ENCODE measurements around the gene MOB1A. TPM values are rescaled to one million over a fixed set of nuclear protein-coding genes. Genes with fewer than 3 reads are reported as not detected.

Gene MOB1A
- total RNA-seq, 4 donors from 2014 or later: 115 to 185 (median 133) TPM

DNA sequence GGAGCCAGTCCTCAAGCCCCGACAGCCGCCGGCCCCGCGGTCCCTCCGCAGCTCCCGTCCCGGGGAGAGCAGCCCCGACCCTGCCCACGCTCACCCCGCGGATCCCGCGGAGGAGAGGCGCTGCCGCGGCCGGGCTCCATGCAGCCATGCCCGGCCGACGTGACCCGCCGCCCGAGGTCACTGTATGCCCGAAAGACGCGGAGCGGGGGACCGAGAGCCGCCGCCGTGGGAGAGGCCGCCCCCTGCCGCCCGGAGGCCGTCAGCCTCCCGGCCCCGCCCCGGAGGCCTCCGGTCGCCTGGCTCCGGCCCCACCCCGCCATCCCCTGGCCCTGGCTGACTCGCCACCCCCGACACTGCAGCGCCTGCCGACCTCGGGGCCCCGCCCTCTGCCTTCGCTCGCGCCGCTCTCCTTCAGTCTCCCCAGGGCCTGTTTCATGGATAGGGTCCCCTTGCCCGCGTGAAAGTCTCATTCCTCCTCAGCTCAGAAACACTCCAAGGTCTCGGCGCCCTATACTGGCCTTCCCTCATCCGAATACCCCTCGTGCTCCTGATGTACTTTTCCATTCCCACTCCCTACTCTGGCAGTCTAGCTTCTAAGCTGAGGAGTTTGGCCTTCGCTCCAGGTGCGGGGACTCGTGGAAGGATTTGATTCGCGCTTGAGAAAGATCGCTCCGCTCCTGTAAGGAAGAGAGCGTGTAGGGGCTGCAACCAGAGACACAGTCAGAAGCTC lies 30.8 kb downstream of the MOB1A start, which contains the start of gene BOLA3:
TSS of gene BOLA3 (minus strand) at position 186 of the 730 bp plus-strand sequence. CDS start at position 148, 38 bp downstream.
- Histone ChIP-seq H3K27ac (peak within 1 kb of the TSS; percentile 30 to 83 (median 77)), H3K4me3 (peak within 1 kb of the TSS; percentile 52 to 89), H3K9me3 (no peaks in the 10 kb centered on the region), H3K36me3 (peaks cover 0 to 41% of the 10 kb centered on the region in 2 donors), H3K4me1 (peaks cover 0 to 37% (median 16%) of the 10 kb centered on the region in 3 donors), H3K27me3 (no peaks in the 10 kb centered on the region)
- TF ChIP-seq EP300 (IDR thresholded peaks at IDR 0.05) (no peak), POLR2A (IDR thresholded peaks at IDR 0.05) (peak; percentile 33 to 50), POLR2AphosphoS5 (IDR thresholded peaks at IDR 0.05) (peak; percentile 36)
- TF ChIP-seq, protein P1, sequence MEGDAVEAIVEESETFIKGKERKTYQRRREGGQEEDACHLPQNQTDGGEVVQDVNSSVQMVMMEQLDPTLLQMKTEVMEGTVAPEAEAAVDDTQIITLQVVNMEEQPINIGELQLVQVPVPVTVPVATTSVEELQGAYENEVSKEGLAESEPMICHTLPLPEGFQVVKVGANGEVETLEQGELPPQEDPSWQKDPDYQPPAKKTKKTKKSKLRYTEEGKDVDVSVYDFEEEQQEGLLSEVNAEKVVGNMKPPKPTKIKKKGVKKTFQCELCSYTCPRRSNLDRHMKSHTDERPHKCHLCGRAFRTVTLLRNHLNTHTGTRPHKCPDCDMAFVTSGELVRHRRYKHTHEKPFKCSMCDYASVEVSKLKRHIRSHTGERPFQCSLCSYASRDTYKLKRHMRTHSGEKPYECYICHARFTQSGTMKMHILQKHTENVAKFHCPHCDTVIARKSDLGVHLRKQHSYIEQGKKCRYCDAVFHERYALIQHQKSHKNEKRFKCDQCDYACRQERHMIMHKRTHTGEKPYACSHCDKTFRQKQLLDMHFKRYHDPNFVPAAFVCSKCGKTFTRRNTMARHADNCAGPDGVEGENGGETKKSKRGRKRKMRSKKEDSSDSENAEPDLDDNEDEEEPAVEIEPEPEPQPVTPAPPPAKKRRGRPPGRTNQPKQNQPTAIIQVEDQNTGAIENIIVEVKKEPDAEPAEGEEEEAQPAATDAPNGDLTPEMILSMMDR (IDR thresholded peaks at IDR 0.05): peak in 3 of 4 experiments; percentile 48 to 92 (median 52)
- peak; percentile 98 for ATAC-seq
- 0% methylated on average over 8 to 10 of the region's 67 CpGs for WGBS, 2 donors (ENCODE audit: low coverage in 1 of 2)

DNA sequence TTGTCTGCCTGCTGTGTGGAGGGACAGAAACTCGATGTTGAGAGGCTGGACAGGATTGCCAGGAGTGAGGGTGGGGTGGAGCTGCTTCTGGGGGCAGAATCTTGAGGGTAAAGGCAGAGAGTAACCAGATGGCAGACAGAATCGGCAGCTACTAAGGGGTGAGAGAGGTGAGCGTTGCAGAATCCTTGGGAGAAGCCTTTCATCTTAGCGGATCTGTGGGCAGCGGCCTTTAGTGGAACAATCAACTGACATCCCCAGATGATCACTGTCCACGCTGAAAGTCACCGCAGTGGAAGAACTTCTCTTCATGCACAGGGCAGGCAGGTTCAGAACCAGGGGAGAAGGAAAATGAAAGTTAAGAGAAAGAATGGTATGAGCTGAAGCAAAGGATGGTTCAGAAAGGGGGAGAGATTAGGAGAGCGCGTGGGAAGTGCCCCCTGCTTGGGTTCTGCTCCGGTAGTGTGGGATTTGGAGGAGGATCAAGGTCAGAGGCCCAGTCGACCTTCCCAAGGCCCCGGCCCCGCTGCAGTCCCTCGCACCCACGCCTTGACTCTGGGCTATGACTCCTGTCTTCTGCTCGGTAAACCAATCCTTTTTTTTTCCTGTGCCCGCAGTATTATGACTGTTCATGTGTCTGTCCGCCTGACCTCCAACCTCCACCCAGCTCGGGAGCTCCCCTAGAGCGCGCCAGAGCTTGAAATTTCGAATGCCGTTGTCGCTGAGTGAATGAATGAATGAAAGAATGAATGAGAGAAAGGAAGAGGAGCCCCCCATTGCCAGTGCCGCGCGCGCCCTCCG lies 31.6 kb downstream of the MOB1A start:
- TF ChIP-seq POLR2AphosphoS5 (IDR thresholded peaks at IDR 0.05) (no peak), POLR2A (IDR thresholded peaks at IDR 0.05) (no peak), EP300 (IDR thresholded peaks at IDR 0.05) (no peak)
- TF ChIP-seq, protein P1 (IDR thresholded peaks at IDR 0.05): no peak
- peak overlapping the region; percentile 52 to 89 for H3K4me3 ChIP-seq
- H3K27ac ChIP-seq: peak overlapping the region in 3 of 4 donors; percentile 73 to 83 (median 81)
- no peaks in the 10 kb centered on the region for H3K9me3 ChIP-seq
- peaks cover 0 to 41% of the 10 kb centered on the region in 2 donors for H3K36me3 ChIP-seq
- peaks cover 0 to 37% (median 16%) of the 10 kb centered on the region in 3 donors for H3K4me1 ChIP-seq
- WGBS, 2 donors (ENCODE audit: low coverage in 1 of 2): 6 to 8% methylated on average over 17 to 18 of the region's 29 CpGs
- ATAC-seq: peak; percentile 9
- H3K27me3 ChIP-seq: no peaks in the 10 kb centered on the region

DNA sequence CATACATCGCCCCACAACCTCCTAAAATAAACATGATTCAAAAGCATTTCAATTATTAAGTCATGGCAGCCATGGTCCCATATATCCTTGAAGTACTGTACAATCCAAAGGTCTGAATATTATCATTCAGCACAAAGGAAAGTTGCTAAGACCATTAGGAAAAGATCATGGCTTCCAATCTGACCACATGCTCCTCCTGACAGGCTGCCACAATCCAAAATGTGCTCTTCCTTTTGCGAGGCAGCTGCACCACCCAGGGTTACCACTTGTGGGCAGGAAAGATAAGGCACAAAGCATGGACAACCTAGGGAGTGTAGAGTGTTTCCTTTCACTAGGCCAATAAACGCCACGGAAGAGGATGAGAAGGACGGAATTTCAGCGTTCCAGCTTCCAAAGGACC lies 36.3 kb downstream of the MOB1A start:
- Histone ChIP-seq H3K36me3 (peaks cover 0 to 55% of the 10 kb centered on the region in 2 donors), H3K4me1 (peaks cover 0 to 19% (median 12%) of the 10 kb centered on the region in 3 donors), H3K9me3 (no peaks in the 10 kb centered on the region), H3K4me3 (no peak overlapping the region), H3K27me3 (no peaks in the 10 kb centered on the region), H3K27ac (no peak overlapping the region)
- WGBS, 2 donors (ENCODE audit: low coverage in 1 of 2): 77 to 82% methylated on average over 4 to 6 of the region's 6 CpGs
- TF ChIP-seq POLR2A (IDR thresholded peaks at IDR 0.05): no peak
- TF ChIP-seq EP300 (IDR thresholded peaks at IDR 0.05): no peak
- TF ChIP-seq, protein P1 (IDR thresholded peaks at IDR 0.05): no peak
- TF ChIP-seq POLR2AphosphoS5 (IDR thresholded peaks at IDR 0.05): no peak
- ATAC-seq: no peak

DNA sequence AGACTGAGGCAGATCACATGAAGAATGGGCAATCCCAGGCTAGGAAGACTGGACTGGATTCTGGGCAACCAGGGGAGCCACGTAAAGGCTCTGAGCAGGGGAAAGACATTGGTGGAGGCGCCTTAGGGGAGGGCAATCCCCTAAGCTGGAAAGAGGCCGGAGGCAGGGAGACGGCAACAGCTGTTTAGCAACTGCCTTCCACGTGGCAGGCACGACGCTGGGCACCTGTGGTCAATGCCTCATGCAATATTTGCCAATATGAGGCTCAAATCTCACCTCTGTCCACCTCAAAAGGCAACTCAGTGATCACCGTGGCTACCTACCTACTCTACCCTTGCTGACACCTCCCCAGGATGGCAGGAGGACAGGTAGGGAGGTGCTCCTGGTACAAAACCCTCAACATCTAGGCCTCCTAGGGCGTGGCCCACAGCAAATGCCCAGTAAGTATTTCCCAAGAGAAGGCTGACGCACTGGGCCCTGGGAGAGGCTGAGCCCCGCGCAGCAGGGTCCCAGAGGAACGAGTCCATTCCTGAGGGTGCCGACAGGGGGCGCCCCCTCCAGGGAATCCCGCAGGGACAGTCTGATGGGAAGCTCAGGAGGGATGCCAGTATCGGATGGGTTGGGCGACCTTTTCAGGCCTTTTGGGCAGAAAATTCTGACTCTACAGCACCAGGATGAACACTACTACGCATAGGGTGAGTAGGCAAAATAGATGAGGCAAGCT lies 39.9 kb downstream of the MOB1A start:
- Histone ChIP-seq H3K36me3 (peaks cover 0 to 59% of the 10 kb centered on the region in 2 donors), H3K27me3 (no peaks in the 10 kb centered on the region), H3K27ac (no peak overlapping the region), H3K4me1 (no peaks in the 10 kb centered on the region), H3K9me3 (peaks cover 0 to under 1% (median 0%) of the 10 kb centered on the region in 3 donors), H3K4me3 (no peak overlapping the region)
- TF ChIP-seq, protein P1 (IDR thresholded peaks at IDR 0.05): no peak
- no peak for TF ChIP-seq POLR2AphosphoS5 (IDR thresholded peaks at IDR 0.05)
- WGBS, 2 donors (ENCODE audit: low coverage in 1 of 2): 60 to 92% methylated on average over 1 to 6 of the region's 19 CpGs
- ATAC-seq: no peak
